HG03108 (cell line): ENCODE data around the gene ST3GAL4.
"Not testable (repeated sequence)": the region's sequence is repeated elsewhere in the genome, so short reads cannot be mapped to it uniquely, and the experiment has no call there.

ENCODE experiments used
- ATAC-seq: cut with Tn5 transposase; IDR thresholded peaks from one replicate; pipeline ENCODE4 v1.9.1; 2021; ENCODE audit warnings: moderate library complexity; ENCODE audit not compliant: unreplicated experiment

ST3GAL4 gene

DNA sequence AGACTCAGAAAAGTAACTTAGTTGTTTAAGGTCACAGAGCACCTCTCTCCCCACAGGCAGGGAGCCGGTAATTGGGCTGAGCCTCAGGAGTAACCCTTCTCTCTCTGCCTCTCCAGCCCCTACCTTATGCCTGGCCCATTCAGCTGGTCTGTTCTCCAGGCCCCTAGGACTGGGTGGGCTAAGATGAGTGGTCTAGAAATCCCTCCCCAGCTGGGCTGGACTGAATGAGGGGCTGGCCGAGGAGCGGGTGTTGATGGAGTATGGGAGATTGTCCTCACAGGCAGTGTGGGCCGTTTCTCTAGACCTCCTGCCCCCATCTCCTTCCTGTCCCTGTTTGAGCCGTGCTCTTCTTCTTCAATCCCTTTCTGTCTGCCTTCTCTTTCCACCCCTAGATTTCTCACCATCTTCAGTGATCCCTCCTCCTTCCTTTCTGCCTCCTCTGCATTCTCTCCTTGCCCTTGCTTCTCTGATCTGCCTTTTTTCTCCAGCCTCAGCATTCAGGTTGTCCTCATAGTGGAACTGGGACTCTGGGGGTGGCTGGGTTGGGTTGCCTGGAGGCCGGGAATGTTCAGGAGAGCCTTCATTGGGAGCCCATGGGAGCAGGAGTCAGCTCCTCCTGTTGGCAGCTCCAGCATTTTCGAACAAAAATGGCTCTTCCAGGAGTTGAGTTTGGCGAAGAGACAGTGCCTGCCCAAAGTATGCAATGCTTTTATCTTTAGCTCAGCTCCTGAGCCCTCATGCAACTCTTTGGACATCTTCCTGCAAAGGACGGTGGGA is 7.6 kb downstream of the ST3GAL4 start:
- ATAC-seq = no peak

GRCh38 chr11:126363706-126364248 is 8.3 kb downstream of the ST3GAL4 start:
- no peak for ATAC-seq

DNA sequence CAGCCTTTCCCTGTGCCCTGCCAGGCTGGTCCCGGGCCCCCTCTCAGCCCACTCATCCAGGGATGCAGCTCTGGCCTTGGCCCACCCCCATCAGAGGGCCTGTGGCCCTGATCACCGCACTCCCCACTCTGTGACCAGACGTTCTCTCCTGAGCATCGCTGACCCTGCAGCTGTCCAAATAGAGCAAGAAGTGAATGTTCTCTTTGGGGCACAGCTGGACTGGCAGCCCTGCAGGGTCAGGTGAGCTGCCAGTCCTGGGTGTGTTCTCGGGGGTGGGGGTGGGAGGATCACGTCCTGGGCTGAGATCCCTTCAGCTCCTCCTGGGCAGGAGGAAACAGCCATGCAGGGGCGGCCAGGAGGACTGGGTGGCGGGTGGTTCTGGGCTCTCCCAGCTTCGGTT is 9.2 kb downstream of the ST3GAL4 start:
- ATAC-seq = not testable (repeated sequence)

DNA sequence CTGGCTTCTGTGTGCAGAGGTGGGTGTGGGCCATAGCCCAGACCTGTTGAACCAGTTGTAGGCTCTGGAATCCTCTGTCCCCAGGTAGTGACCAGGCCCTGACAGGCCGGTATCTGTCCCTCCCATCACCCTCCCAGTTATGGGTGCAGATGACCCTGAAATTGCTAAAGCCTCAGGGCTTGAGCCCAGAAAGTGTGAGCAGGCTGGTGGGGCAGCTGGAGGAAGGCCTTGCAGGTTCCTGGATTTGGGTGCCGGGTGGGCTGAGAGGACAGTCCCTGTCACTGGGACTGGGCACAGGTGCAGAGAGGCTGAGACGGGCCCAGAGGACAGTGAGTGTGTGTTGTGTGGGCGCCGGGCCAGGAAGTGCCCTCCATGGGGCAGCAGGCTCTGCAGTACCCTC is 10.0 kb downstream of the ST3GAL4 start:
- not testable (repeated sequence) for ATAC-seq

DNA sequence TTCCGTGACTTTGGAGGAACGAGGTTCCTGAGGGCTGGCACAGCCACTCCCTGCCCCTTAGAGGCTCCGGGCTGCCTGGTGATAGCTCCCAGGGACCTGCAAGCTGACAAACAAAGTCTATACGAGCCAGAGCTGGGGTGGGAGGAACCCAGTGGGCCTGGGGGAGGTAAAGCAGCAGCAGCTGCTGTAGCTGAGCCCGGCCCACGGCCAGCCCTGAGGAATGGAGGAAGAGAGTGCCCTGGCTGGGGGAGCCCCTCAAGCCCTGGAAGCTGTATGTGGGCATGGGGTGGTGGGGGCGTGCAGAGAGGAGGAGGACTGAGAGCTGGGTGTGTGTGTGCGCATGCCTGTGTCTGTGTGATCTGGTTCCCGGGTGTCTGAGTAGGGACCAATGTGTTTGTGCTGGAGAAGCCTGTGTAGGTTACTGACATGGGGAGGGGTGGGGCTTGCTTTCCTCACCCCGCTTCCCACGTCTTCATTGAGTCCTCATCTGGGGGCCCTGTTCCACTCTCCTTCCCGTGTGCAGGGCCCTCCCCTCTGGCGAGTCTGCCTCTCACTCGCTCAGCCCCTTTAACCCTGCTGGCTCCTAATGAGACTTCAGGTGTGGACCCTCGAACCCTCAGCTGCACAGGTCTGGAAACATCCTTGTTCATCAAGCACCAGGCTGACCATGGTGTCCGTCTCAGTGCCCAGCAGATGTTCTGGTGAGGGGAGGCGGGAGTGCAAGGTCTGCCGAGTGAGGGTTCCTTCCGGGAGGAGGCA is 10.8 kb downstream of the ST3GAL4 start:
- ATAC-seq = no peak

DNA sequence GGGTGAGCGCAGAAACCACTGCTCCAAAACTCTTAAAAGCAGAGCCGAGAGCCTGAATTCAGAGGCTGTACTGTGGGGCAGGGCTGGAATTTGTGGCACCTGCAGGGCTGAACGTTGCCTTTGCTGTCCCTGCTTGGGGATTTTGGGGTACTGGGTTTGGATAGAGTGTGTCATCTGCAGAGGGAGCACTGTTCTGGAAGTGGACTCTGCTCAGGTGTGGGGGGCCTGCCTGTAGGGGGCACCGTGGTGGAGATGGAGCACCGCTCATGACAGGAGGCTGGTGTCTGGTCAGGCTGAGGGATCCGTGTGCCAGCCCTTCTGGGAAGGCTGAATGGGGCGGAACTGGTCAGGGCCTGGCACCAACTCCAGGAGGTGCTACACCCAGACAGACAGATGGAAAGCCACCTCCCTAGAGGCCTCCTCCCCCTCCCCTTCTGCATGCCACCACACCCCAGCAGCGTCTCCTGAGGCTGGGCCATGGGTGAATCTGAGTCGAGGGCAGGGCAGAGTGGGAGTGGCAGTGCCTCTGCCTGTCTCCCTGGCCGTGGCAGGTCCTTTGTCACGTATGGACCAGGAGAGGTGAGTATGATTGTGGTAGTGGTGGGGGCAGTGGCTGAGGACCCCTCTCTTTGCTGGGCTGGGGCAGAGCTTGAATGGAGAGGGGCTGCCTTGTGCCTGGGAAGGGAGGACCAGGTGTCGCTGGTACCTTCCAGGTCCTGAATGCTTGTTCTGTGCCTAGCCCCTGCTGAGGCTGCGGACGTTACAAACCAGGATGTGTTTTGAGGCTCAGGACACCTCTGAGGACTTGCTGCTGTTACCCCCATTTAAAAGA is 11.6 kb downstream of the ST3GAL4 start:
- ATAC-seq = not testable (repeated sequence)

GRCh38 chr11:126367806-126368205 is 12.3 kb downstream of the ST3GAL4 start:
- not testable (repeated sequence) for ATAC-seq

DNA sequence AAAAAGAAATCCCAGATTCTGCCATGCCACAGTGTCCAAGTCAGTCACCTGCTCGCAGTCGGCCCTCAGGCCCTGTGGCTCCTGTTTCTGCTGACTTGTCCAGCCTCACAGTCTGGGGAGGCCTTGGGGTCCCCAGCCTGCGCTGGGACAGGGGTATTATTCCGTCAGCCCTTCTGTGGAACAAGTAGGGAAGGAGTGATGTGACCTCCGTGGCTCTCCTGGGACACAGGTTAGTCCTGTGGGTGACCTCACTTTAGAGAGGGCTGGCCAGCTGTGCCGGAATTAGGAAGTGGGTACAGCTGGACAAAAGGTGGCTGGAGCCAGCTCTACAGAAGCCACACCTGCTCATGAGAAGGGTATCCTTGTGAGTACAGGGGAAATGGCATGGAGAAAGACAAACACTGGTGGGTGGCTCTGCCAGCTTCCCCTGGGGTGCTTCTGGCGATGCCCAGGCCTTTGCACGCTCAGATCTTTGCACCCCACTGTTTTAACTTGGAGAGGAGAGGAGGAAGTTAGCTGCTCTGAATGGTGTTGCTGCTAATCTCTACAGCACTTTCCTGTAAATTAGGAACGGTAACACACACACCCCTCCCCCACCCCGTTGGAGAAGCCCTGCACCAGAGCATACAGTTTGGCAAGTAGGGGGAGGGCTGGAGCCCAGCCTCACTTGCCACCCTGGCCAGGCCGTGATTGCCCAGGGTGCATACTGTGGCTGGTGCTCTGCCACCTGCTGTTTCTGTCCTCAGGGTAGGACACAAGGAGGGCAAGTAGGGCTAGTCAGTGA is 13.0 kb downstream of the ST3GAL4 start:
- ATAC-seq = not testable (repeated sequence)

DNA sequence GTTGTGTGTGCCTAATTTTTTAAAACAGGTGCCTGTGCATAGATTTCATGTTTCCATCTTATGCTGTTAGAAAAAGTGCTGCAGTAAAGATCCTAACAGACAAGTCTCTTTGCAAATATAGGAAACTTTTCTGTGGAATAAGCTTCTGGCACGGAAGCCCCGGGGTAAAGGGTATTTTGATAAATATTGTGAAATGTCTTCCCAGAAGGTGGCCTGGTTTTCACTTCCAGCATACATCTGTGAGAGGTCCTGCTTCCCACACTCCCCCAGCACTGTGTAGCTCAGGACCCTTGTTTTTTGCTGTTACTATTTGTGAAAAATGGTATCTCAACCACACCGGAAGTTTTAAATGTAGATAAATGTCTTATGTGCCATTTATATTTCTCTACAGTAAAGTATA is 14.5 kb downstream of the ST3GAL4 start:
- ATAC-seq = no peak

DNA sequence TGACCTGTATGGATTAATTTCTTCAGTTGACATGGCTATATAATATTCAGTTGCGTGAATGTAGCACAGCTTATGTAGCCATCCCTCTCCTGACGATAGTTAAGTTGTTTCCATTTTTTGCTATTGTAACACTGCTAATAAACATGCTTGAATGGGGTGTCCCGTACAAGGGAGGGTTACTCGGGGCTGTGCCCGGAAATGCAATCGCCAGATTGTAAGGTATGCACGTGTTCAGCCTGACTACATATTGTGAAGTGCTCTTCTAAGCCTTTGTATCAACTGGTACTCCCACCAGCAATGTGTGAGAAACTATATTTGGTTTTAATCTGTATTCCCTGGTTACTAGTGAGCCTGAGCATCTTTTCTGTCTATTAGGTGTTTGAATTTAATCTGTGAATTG is 16.1 kb downstream of the ST3GAL4 start:
- ATAC-seq = no peak

- not testable (repeated sequence) for ATAC-seq
Observed at GRCh38 chr11:126373389-126374066, 18.0 kb downstream of the ST3GAL4 start.

GRCh38 chr11:126374562-126375300 is 19.2 kb downstream of the ST3GAL4 start:
- not testable (repeated sequence) for ATAC-seq

- no peak for ATAC-seq
Observed at GRCh38 chr11:126375726-126376125, 20.2 kb downstream of the ST3GAL4 start.

GRCh38 chr11:126378763-126379162 is 23.3 kb downstream of the ST3GAL4 start:
- ATAC-seq = no peak

DNA sequence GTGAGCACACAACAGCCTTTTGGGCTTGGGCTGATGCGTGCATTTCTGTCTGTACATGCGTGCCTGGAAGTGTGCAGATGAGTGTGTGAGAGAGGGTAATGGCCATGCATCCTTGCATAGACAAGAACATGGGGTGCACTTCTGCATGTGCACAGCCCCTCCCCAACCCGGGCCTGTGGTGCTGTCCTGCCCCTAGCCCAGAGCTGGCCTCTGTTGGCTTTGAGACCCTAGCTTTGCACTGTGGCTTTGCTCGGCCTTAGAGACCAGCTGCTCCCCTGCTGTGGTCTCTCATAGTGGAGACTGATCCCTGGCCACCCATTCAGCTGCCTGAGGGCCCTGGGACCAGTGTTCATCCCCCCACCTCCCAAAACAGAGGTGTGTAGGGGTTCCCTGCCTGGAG is 25.4 kb downstream of the ST3GAL4 start:
- no peak for ATAC-seq

- ATAC-seq = not testable (repeated sequence)
Observed at GRCh38 chr11:126381960-126382359, 26.5 kb downstream of the ST3GAL4 start.

DNA sequence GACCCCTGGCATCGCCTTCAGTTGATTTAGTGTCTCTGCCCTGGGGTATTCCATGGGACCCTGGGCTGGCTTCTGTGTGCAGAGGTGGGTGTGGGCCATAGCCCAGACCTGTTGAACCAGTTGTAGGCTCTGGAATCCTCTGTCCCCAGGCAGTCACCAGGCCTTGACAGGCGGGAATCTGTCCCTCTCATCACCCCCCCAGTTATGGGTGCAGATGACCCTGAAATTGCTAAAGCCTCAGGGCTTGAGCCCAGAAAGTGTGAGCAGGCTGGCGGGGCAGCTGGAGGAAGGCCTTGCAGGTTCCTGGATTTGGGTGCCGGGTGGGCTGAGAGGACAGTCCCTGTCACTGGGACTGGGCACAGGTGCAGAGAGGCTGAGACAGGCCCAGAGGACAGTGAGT is 27.2 kb downstream of the ST3GAL4 start:
- not testable (repeated sequence) for ATAC-seq

DNA sequence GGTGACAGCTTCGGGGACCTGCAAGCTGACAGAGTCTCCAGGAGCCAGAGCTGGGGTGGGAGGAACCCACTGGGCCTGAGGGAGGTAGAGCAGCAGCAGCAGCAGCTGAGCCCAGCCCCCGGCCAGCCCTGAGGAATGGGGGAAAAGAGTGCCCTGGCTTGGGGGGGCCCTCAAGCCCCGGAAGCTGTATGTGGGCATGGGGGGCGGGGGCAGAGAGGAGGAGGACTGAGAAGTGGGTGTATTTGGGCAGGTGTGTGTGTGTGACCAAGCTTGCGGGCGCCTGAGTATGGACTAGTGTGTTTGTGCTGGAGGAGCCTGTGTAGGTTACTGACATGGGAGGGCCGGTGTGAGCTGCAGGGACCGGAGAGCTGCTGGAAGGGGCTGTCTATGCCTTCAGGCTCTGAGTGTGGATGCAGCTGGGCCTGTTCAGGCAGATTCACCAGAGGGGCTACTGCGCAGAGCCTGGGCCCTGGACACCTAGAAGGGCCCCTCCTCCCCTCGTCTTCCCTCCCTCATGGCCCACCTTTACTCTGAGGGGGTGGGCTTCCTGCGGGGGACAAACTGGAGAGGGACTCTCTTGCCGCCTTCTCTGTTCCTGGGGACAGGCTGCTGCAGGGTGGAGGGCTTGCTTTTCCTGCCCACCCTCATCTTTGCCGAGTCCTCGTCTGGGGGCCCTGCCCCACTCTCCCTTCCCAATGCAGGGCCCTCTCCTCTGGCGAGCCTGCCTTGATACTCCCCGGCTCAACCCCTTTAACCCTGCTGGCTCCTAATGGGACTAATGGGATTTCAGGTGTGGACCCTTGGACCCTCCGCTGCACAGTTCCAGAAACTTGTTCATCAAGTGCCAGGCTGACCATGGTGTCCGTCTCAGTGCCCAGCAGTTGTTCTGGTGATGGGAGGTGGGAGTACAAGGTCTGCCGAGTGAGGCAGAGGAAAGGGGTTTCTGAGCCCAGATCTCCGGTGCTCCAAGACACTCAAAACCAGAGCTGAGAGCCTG is 28.2 kb downstream of the ST3GAL4 start:
- ATAC-seq = no peak
